ENCODE results near the gene CDKAL1. TPM values are rescaled to one million over a fixed set of nuclear protein-coding genes. Genes with fewer than 3 reads are reported as not detected.

CDKAL1 gene
- total RNA-seq, 1 experiment from 2014 or later = 13.8 TPM

- Histone ChIP-seq H3K79me2 (ENCODE audit: low read length) (no peaks in the 10 kb centered on the region), H3K27me3 (ENCODE audit: low read length) (no peaks in the 10 kb centered on the region), H3K9me3 (ENCODE audit: low read length) (no peaks in the 10 kb centered on the region), H3K27ac (ENCODE audit: low read length) (0 out of 2 replicates have a peak overlapping the region, but pooled peaks have one; percentile 1), H3K4me2 (ENCODE audit: low read length) (no peak overlapping the region), H3K36me3 (ENCODE audit: low read depth, low read length) (no peaks in the 10 kb centered on the region), H3F3A (ENCODE audit: low read length, unreplicated experiment) (no peaks in the 10 kb centered on the region), H4K20me1 (ENCODE audit: low read length) (no peaks in the 10 kb centered on the region), H3K4me3 (ENCODE audit: low read length) (no peak overlapping the region), H2AFZ (ENCODE audit: low read length) (no peak overlapping the region), H3K9me2 (replicated peaks; ENCODE audit: low read length) (no peaks in the 10 kb centered on the region), H3K9ac (ENCODE audit: low read length) (no peak overlapping the region), H3K4me1 (ENCODE audit: insufficient read depth, low read length) (peaks cover 14% of the 10 kb centered on the region)
- no TSS peak for BruUV-seq (replicated peaks)
- TF ChIP-seq EZH2phosphoT487 (IDR thresholded peaks at IDR 0.05; ENCODE audit: borderline replicate concordance, low read length) (no peak), CTCF (conservative IDR thresholded peaks at IDR 0.05; ENCODE audit: low read depth, low read length) (no peak), EZH2 (IDR thresholded peaks at IDR 0.05; ENCODE audit: low read length, unreplicated experiment) (no peak)
- ATAC-seq (peak; percentile 84), DNase-seq (peak; percentile 78)
- POLR2A ChIA-PET (ENCODE audit: unreplicated experiment) = no interaction called here
- CTCF ChIA-PET = interaction anchor here (0.7 kb wide), 1 partner anchor 256 kb away, joined by 3 read pairs; no protein-coding TSS in a partner anchor
- intact Hi-C loops (cut with micrococcal nuclease) = no loop called here
Observed at GRCh38 chr6:21277601-21278374, 743.5 kb downstream of the CDKAL1 start.

- H3K27me3 ChIP-seq (ENCODE audit: low read length) = no peaks in the 10 kb centered on the region
- H3K27ac ChIP-seq (ENCODE audit: low read length) = no peak overlapping the region
- H3K9me3 ChIP-seq (ENCODE audit: low read length) = no peaks in the 10 kb centered on the region
- no peak overlapping the region for H3K4me3 ChIP-seq (ENCODE audit: low read length)
- no peak overlapping the region for H3K9ac ChIP-seq (ENCODE audit: low read length)
- ChIA-PET POLR2A (ENCODE audit: unreplicated experiment) (no interaction called here), CTCF (interaction anchor here (0.7 kb wide), 1 partner anchor 256 kb away, joined by 3 read pairs; no protein-coding TSS in a partner anchor)
- no peak for DNase-seq
- BruUV-seq (replicated peaks) = no TSS peak
- H3K79me2 ChIP-seq (ENCODE audit: low read length) = no peaks in the 10 kb centered on the region
- no peaks in the 10 kb centered on the region for H3F3A ChIP-seq (ENCODE audit: low read length, unreplicated experiment)
- intact Hi-C loops (cut with micrococcal nuclease) = no loop called here
- no peaks in the 10 kb centered on the region for H4K20me1 ChIP-seq (ENCODE audit: low read length)
- peaks cover 14% of the 10 kb centered on the region for H3K4me1 ChIP-seq (ENCODE audit: insufficient read depth, low read length)
- H2AFZ ChIP-seq (ENCODE audit: low read length) = no peak overlapping the region
- no peak overlapping the region for H3K4me2 ChIP-seq (ENCODE audit: low read length)
- TF ChIP-seq CTCF (conservative IDR thresholded peaks at IDR 0.05; ENCODE audit: low read depth, low read length) (no peak), EZH2 (IDR thresholded peaks at IDR 0.05; ENCODE audit: low read length, unreplicated experiment) (no peak), EZH2phosphoT487 (IDR thresholded peaks at IDR 0.05; ENCODE audit: borderline replicate concordance, low read length) (no peak)
- no peak for ATAC-seq
- no peaks in the 10 kb centered on the region for H3K36me3 ChIP-seq (ENCODE audit: low read depth, low read length)
- H3K9me2 ChIP-seq (replicated peaks; ENCODE audit: low read length) = no peaks in the 10 kb centered on the region
Observed at GRCh38 chr6:21278375-21278745, 744.1 kb downstream of the CDKAL1 start.

- Histone ChIP-seq H3K4me2 (ENCODE audit: low read length) (no peak overlapping the region), H3K9ac (ENCODE audit: low read length) (no peak overlapping the region), H3K27me3 (ENCODE audit: low read length) (no peaks in the 10 kb centered on the region), H3F3A (ENCODE audit: low read length, unreplicated experiment) (no peaks in the 10 kb centered on the region), H3K4me1 (ENCODE audit: insufficient read depth, low read length) (peaks cover 14% of the 10 kb centered on the region), H3K79me2 (ENCODE audit: low read length) (no peaks in the 10 kb centered on the region), H2AFZ (ENCODE audit: low read length) (no peak overlapping the region), H3K9me3 (ENCODE audit: low read length) (no peaks in the 10 kb centered on the region), H3K9me2 (replicated peaks; ENCODE audit: low read length) (no peaks in the 10 kb centered on the region), H3K27ac (ENCODE audit: low read length) (no peak overlapping the region), H4K20me1 (ENCODE audit: low read length) (no peaks in the 10 kb centered on the region), H3K4me3 (ENCODE audit: low read length) (no peak overlapping the region), H3K36me3 (ENCODE audit: low read depth, low read length) (no peaks in the 10 kb centered on the region)
- intact Hi-C loops (cut with micrococcal nuclease) = no loop called here
- BruUV-seq (replicated peaks) = no TSS peak
- ChIA-PET POLR2A (ENCODE audit: unreplicated experiment) (no interaction called here), CTCF (no interaction called here)
- no peak for DNase-seq
- ATAC-seq = no peak
- TF ChIP-seq CTCF (conservative IDR thresholded peaks at IDR 0.05; ENCODE audit: low read depth, low read length) = no peak
- TF ChIP-seq EZH2 (IDR thresholded peaks at IDR 0.05; ENCODE audit: low read length, unreplicated experiment) = no peak
- no peak for TF ChIP-seq EZH2phosphoT487 (IDR thresholded peaks at IDR 0.05; ENCODE audit: borderline replicate concordance, low read length)
Observed at GRCh38 chr6:21279619-21280018, 745.4 kb downstream of the CDKAL1 start.
